Activated T-cell treated with anti-CD3 and anti-CD28 coated beads, Interleukin-2, amount 50 U/mL, for 24 hours (primary cell): ENCODE results near the gene SMIM5.

Experiments used
- DNase-seq: peaks from one replicate; pipeline ENCODE4 v3.0.0-alpha.2; 2020
- H3K27ac Mint-ChIP-seq: 2 replicates; pipeline ENCODE4 v1.8.0; 2020; ENCODE audit warnings: mild to moderate bottlenecking, mixed read lengths
- H3K27me3 Mint-ChIP-seq: 2 replicates; pipeline ENCODE4 v1.8.0; 2020; ENCODE audit warnings: mixed read lengths
- H3K36me3 Mint-ChIP-seq: 2 replicates; pipeline ENCODE4 v1.8.0; 2020; ENCODE audit warnings: low read depth, mixed read lengths
- H3K4me1 Mint-ChIP-seq: 2 replicates; pipeline ENCODE4 v1.8.0; 2020; ENCODE audit warnings: low read depth, mixed read lengths
- H3K4me3 Mint-ChIP-seq: 2 replicates; pipeline ENCODE4 v1.8.0; 2020; ENCODE audit warnings: mild to moderate bottlenecking, moderate library complexity, mixed read lengths
- H3K9me3 Mint-ChIP-seq: 2 replicates; pipeline ENCODE4 v1.8.0; 2020; ENCODE audit warnings: mixed read lengths

Gene SMIM5

DNA sequence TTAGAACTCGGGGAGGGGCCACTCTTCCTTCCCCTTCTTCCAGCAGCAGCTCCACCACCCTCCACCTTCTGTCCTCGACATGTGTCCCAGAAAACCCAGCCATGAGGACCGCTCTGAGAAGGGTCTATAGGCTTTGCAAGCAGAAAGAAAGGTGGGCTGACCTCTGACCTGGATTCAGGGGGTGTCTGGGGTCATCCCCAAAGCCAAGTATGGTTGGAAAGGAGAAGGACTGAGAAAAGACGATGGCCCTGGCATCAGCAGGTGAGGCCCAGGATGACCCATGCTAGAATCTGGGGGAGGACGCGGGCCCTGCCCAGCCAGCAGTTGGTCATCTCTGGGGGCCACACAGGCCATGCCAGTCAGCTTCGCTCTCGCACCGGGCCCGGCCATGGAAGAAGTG lies 6.1 kb upstream of the SMIM5 start:
- Mint-ChIP-seq H3K9me3 (no peaks in the 10 kb centered on the region), H3K4me1 (no peaks in the 10 kb centered on the region), H3K27ac (no peak overlapping the region), H3K36me3 (peaks cover 25% of the 10 kb centered on the region), H3K27me3 (no peaks in the 10 kb centered on the region), H3K4me3 (no peak overlapping the region)
- no peak for DNase-seq

DNA sequence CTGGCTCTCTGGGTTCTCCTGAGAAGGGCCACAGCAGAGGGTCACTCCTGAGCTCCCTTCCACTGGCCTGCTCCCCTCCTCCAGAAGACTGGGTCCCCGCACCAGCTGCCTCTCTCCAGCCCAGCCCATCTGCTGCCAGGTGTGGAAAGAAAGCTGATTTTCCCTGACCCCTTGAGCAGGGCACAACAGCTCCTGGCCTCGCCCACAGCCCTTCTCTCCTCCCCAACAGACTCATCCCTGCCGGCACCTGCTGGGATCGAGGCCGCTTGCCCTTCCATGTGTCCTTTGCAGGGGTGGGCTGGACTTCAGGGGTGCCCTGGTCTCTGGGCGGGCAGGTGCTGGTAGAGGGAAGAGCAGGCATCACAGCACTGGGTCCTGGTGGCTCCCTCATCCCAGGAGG lies 4.8 kb upstream of the SMIM5 start:
- peaks cover 6% of the 10 kb centered on the region for H3K4me1 Mint-ChIP-seq
- no peaks in the 10 kb centered on the region for H3K27me3 Mint-ChIP-seq
- H3K36me3 Mint-ChIP-seq, result peaks cover 25% of the 10 kb centered on the region
- peak overlapping the region; percentile 11 for H3K27ac Mint-ChIP-seq
- no peak for DNase-seq
- no peaks in the 10 kb centered on the region for H3K9me3 Mint-ChIP-seq
- H3K4me3 Mint-ChIP-seq, result no peak overlapping the region

- Mint-ChIP-seq H3K4me3 (no peak overlapping the region), H3K9me3 (no peaks in the 10 kb centered on the region), H3K27ac (no peak overlapping the region), H3K27me3 (no peaks in the 10 kb centered on the region), H3K4me1 (peaks cover 10% of the 10 kb centered on the region), H3K36me3 (peaks cover 25% of the 10 kb centered on the region)
- DNase-seq, result no peak
These were observed 4.1 kb upstream of the SMIM5 start for GRCh38 chr17:75629157-75629556.

- H3K9me3 Mint-ChIP-seq, result no peaks in the 10 kb centered on the region
- peaks cover 10% of the 10 kb centered on the region for H3K4me1 Mint-ChIP-seq
- H3K36me3 Mint-ChIP-seq, result peaks cover 24% of the 10 kb centered on the region
- no peak overlapping the region for H3K27ac Mint-ChIP-seq
- no peaks in the 10 kb centered on the region for H3K27me3 Mint-ChIP-seq
- no peak for DNase-seq
- H3K4me3 Mint-ChIP-seq, result no peak overlapping the region
These were observed 2.9 kb upstream of the SMIM5 start for GRCh38 chr17:75630071-75630917.

- DNase-seq, result no peak
- peaks cover 10% of the 10 kb centered on the region for H3K4me1 Mint-ChIP-seq
- H3K27me3 Mint-ChIP-seq, result no peaks in the 10 kb centered on the region
- H3K27ac Mint-ChIP-seq, result no peak overlapping the region
- peaks cover 23% of the 10 kb centered on the region for H3K36me3 Mint-ChIP-seq
- H3K9me3 Mint-ChIP-seq, result no peaks in the 10 kb centered on the region
- no peak overlapping the region for H3K4me3 Mint-ChIP-seq
These were observed 1.9 kb upstream of the SMIM5 start for GRCh38 chr17:75631353-75631752.

DNA sequence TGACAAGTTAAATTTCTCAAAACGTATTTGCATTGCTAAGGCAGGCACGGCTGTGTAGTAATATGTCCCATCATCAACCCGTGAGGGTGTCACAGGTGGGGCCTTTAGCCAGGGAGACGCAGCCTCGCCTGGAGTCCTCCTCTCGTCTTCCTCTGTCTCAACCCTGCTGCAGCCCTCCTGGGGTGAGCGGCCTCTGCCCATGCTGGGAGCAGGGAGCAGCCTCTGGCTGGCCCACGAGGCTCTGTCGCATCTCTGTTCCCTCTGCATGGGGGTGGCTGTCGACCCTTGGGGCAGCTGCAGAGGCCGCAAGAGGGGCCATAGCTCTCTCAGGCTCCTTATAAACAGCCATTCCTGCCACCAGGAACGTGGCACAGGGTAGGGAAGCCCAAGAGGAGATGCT lies 806 bp upstream of the SMIM5 start:
- H3K9me3 Mint-ChIP-seq, result no peaks in the 10 kb centered on the region
- no peak overlapping the region for H3K27ac Mint-ChIP-seq
- H3K4me3 Mint-ChIP-seq, result no peak overlapping the region
- H3K4me1 Mint-ChIP-seq, result peaks cover 10% of the 10 kb centered on the region
- H3K36me3 Mint-ChIP-seq, result peaks cover 13% of the 10 kb centered on the region
- no peak for DNase-seq
- H3K27me3 Mint-ChIP-seq, result no peaks in the 10 kb centered on the region

GRCh38 chr17:75633486-75634375 lies 497 bp downstream of the SMIM5 start:
- H3K36me3 Mint-ChIP-seq, result peaks cover 15% of the 10 kb centered on the region
- H3K4me1 Mint-ChIP-seq, result peaks cover 10% of the 10 kb centered on the region
- H3K9me3 Mint-ChIP-seq, result no peaks in the 10 kb centered on the region
- no peaks in the 10 kb centered on the region for H3K27me3 Mint-ChIP-seq
- H3K27ac Mint-ChIP-seq, result no peak overlapping the region
- no peak overlapping the region for H3K4me3 Mint-ChIP-seq
- peak; percentile 64 for DNase-seq

DNA sequence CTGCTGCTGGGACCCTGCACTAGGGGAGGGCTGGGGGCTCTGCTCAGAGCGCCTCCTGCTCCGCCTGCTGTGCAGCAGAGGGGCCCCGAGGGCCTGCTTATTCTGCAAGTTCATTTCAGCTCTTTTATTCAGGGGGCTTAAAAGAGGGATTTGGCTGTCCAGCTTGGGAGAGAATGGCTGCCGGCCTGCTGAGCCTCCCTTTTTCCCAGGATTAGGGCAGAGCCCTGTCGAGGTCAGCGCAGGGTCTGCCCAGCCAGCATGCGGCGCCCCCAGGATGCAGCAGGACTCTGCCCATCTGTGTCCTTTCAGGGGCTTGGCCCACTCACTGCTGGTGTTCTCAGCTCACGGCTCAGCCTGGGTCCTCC lies 1.1 kb downstream of the SMIM5 start:
- H3K36me3 Mint-ChIP-seq, result peaks cover 15% of the 10 kb centered on the region
- no peak for DNase-seq
- no peak overlapping the region for H3K4me3 Mint-ChIP-seq
- no peak overlapping the region for H3K27ac Mint-ChIP-seq
- H3K9me3 Mint-ChIP-seq, result no peaks in the 10 kb centered on the region
- H3K4me1 Mint-ChIP-seq, result peaks cover 10% of the 10 kb centered on the region
- no peaks in the 10 kb centered on the region for H3K27me3 Mint-ChIP-seq

- DNase-seq, result no peak
- H3K9me3 Mint-ChIP-seq, result no peaks in the 10 kb centered on the region
- no peak overlapping the region for H3K27ac Mint-ChIP-seq
- H3K27me3 Mint-ChIP-seq, result no peaks in the 10 kb centered on the region
- H3K4me1 Mint-ChIP-seq, result peaks cover 10% of the 10 kb centered on the region
- peaks cover 15% of the 10 kb centered on the region for H3K36me3 Mint-ChIP-seq
- no peak overlapping the region for H3K4me3 Mint-ChIP-seq
These were observed 1.7 kb downstream of the SMIM5 start for GRCh38 chr17:75634754-75635609.

DNA sequence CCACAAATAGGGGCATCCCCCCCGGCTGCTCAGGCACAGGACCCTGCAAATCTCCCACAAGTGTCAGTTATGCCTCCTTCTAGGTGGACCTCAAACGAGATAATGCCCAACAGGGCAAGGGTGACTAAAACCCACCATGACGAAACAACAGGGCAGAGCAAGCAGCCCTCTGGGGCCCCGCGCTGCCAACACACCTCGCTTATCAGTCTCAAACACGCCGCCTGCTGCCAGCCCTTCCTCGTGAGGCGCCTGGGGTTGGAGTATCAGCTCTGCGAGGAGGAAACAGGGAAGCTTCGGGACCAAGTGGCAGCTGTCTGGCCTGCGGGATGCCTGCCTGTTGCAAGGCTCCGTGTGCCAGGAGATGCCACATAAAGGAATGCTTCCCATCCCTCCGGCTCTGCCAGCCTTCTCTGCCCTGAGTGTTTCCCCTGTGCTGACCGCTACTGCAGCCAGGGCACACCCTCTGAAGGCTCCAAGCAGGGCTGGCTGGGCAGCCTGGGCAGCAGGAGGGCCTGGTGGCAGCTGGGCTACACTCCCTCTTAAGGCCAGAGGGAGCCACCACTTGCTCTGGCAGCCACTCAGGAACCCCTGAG lies 2.5 kb downstream of the SMIM5 start:
- no peaks in the 10 kb centered on the region for H3K9me3 Mint-ChIP-seq
- no peaks in the 10 kb centered on the region for H3K27me3 Mint-ChIP-seq
- H3K27ac Mint-ChIP-seq, result peak overlapping the region; percentile 33
- H3K4me3 Mint-ChIP-seq, result no peak overlapping the region
- no peak for DNase-seq
- peaks cover 10% of the 10 kb centered on the region for H3K36me3 Mint-ChIP-seq
- H3K4me1 Mint-ChIP-seq, result peaks cover 10% of the 10 kb centered on the region

GRCh38 chr17:75636381-75637142 lies 3.3 kb downstream of the SMIM5 start:
- DNase-seq, result no peak
- no peak overlapping the region for H3K27ac Mint-ChIP-seq

DNA sequence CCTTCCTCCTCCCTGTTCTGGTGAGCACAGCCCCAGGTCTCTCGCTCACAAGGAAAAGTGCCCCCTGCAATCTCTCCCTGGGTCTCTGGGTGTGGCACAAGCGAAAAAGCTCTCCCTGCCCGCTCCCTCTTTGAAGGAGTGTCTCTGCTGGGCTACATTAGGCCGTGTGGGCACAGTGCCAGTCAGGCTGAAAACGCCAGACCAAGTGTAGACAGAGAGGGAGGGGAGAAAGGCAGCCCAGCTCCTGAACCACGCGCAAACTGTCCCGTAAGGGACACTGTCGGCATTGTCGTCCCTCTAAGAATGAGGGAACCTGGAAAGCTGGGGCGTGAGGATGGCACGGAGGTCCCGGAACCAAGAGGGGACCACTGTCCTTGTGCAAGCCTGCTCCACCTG lies 3.9 kb downstream of the SMIM5 start:
- Mint-ChIP-seq H3K4me1 (peaks cover 10% of the 10 kb centered on the region), H3K9me3 (no peaks in the 10 kb centered on the region), H3K27ac (no peak overlapping the region), H3K4me3 (no peak overlapping the region), H3K27me3 (no peaks in the 10 kb centered on the region), H3K36me3 (peaks cover 6% of the 10 kb centered on the region)
- DNase-seq, result no peak

More at GRCh38 chr17:75636381-75637142, 3.3 kb downstream of the SMIM5 start:
- H3K27me3 Mint-ChIP-seq, result no peaks in the 10 kb centered on the region
- no peak overlapping the region for H3K4me3 Mint-ChIP-seq
- no peaks in the 10 kb centered on the region for H3K9me3 Mint-ChIP-seq
- H3K4me1 Mint-ChIP-seq, result peaks cover 10% of the 10 kb centered on the region
- H3K36me3 Mint-ChIP-seq, result peaks cover 6% of the 10 kb centered on the region

DNA sequence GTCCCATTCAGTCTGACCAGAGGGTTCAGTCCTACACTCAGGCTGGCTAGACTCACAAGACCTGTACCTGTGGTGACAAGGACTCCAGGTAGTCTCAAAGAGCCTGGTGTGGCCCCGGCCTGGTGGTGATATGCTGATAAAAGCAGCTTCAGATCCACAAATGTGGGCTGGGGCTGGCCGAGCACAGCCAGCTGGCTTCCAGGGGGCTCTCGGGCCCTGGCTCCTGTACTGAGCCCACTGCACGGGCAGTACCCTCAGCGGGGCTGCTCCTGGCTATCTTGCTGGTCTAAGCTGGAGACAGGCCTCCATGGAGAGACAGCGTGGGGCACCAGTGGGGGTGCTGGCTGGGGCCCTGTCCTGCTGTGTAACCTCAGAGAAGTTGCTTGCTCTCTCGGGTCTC lies 4.3 kb downstream of the SMIM5 start:
- Mint-ChIP-seq H3K4me1 (peaks cover 10% of the 10 kb centered on the region), H3K4me3 (no peak overlapping the region), H3K36me3 (peaks cover 6% of the 10 kb centered on the region), H3K27me3 (no peaks in the 10 kb centered on the region), H3K9me3 (no peaks in the 10 kb centered on the region), H3K27ac (no peak overlapping the region)
- no peak for DNase-seq
